IMR-90 (cell line): ENCODE data around the gene TUBB2B. TPM values are rescaled to one million over a fixed set of nuclear protein-coding genes. Genes with fewer than 3 reads are reported as not detected.

Experiments used
- ATAC-seq: fragments of 200-7000 bp; cut with Tn5 transposase; 2 replicates; pipeline ENCODE4 v1.9.1; 2020; ENCODE audit warnings: low read depth, mild to moderate bottlenecking, moderate library complexity
- BruUV-seq: library from RNA; stranded (reverse); fragments of 400-500 nt; replicated peaks from 2 replicates; lab custom pipeline; 2021; lab: Mats Ljungman, UMichigan
- CTCF ChIA-PET: fragments of 300-600 bp; formaldehyde crosslinking; extraction: SDS; loops from one replicate; lab custom pipeline; 2021; ENCODE audit warnings: antibody characterized with exemption; lab: Yijun Ruan, JAX
- POLR2A ChIA-PET: fragments of 300-600 bp; sonication (Branson Sonifier 250); formaldehyde crosslinking; loops from one replicate; lab custom pipeline; 2022; ENCODE audit warnings: antibody characterized with exemption; ENCODE audit not compliant: unreplicated experiment; lab: Charles Lee
- DNase-seq: peaks from one replicate; pipeline ENCODE4 v3.0.0; 2013
- H2AFZ ChIP-seq: replicated peaks from 2 replicates; pipeline ENCODE3; 2013; ENCODE audit warnings: low read length, mild to moderate bottlenecking; ENCODE audit not compliant: poor library complexity
- H2AK5ac ChIP-seq: 2 replicates; pipeline ENCODE4 v1.6.1; 2013; ENCODE audit warnings: low read depth, low read length, inconsistent platforms
- H2AK9ac ChIP-seq: replicated peaks from 2 replicates; pipeline ENCODE3; 2013; ENCODE audit warnings: mild to moderate bottlenecking, low read depth, low read length, moderate library complexity; ENCODE audit not compliant: poor library complexity
- H2BK120ac ChIP-seq: 2 replicates; pipeline ENCODE4 v1.6.1; 2013; ENCODE audit warnings: low read depth, low read length, inconsistent platforms
- H2BK15ac ChIP-seq: 3 replicates; pipeline ENCODE4 v1.6.1; 2013; ENCODE audit warnings: low read depth, low read length, inconsistent platforms
- H2BK20ac ChIP-seq: 2 replicates; pipeline ENCODE4 v1.6.1; 2013; ENCODE audit warnings: low read depth, mild to moderate bottlenecking, inconsistent platforms, low read length, moderate library complexity
- H2BK5ac ChIP-seq: 2 replicates; pipeline ENCODE4 v1.6.1; 2013; ENCODE audit warnings: mild to moderate bottlenecking, low read depth, low read length, inconsistent platforms; ENCODE audit not compliant: poor library complexity, severe bottlenecking
- H3K14ac ChIP-seq: replicated peaks from 2 replicates; pipeline ENCODE4 v1.6.1; 2013; ENCODE audit warnings: low read depth, low read length, inconsistent platforms
- H3K18ac ChIP-seq: 2 replicates; pipeline ENCODE4 v1.6.1; 2013; ENCODE audit warnings: low read depth, low read length, control low read depth
- H3K23ac ChIP-seq: 2 replicates; pipeline ENCODE4 v1.6.1; 2013; ENCODE audit warnings: low read depth, low read length, inconsistent platforms
- H3K27ac ChIP-seq: 2 replicates; pipeline ENCODE4 v1.5.1; 2013; ENCODE audit warnings: mild to moderate bottlenecking, control low read depth, low read length; ENCODE audit not compliant: insufficient read depth
- H3K27me3 ChIP-seq: 2 replicates; pipeline ENCODE4 v1.6.1; 2013; ENCODE audit warnings: low read length; ENCODE audit not compliant: control insufficient read depth, insufficient read depth
- H3K36me3 ChIP-seq: 2 replicates; pipeline ENCODE4 v1.6.1; 2013; ENCODE audit warnings: low read length, mixed read lengths; ENCODE audit not compliant: control insufficient read depth, insufficient read depth
- H3K4ac ChIP-seq: 2 replicates; pipeline ENCODE4 v1.6.1; 2013; ENCODE audit warnings: low read depth, low read length, inconsistent platforms
- H3K4me1 ChIP-seq: 2 replicates; pipeline ENCODE4 v1.6.1; 2013; ENCODE audit warnings: low read length, mixed read lengths; ENCODE audit not compliant: control insufficient read depth, insufficient read depth
- H3K4me2 ChIP-seq: 2 replicates; pipeline ENCODE4 v1.6.1; 2013; ENCODE audit warnings: low read depth, mild to moderate bottlenecking, control low read depth, low read length, moderate library complexity
- H3K4me3 ChIP-seq: 2 replicates; pipeline ENCODE4 v1.5.1; 2013; ENCODE audit warnings: low read depth, mild to moderate bottlenecking, control low read depth, low read length, moderate library complexity; ENCODE audit not compliant: insufficient read depth
- H3K56ac ChIP-seq: 2 replicates; pipeline ENCODE4 v1.6.1; 2013; ENCODE audit warnings: low read length, inconsistent platforms; ENCODE audit not compliant: insufficient read depth; ENCODE audit errors: extremely low read depth
- H3K79me1 ChIP-seq, 2 experiments: 2 replicates each; pipeline ENCODE4 v1.6.1; 2013; ENCODE audit warnings: low read length in 2 of 2, inconsistent platforms in 1 of 2, low read depth in 1 of 2
- H3K9ac ChIP-seq: 2 replicates; pipeline ENCODE4 v1.6.1; 2013; ENCODE audit warnings: low read depth, low read length, control low read depth
- H3K9me1 ChIP-seq: 2 replicates; pipeline ENCODE4 v1.6.1; 2013; ENCODE audit warnings: low read length, inconsistent platforms; ENCODE audit not compliant: insufficient read depth
- H3K9me3 ChIP-seq: 2 replicates; pipeline ENCODE4 v1.6.1; 2013; ENCODE audit warnings: low read length; ENCODE audit not compliant: control insufficient read depth, insufficient read depth
- H4K20me1 ChIP-seq: 2 replicates; pipeline ENCODE4 v1.6.1; 2013; ENCODE audit warnings: low read length, inconsistent platforms; ENCODE audit not compliant: insufficient read depth
- H4K5ac ChIP-seq: 2 replicates; pipeline ENCODE4 v1.6.1; 2013; ENCODE audit warnings: mild to moderate bottlenecking, low read depth, low read length, control low read depth
- H4K8ac ChIP-seq, 2 experiments: 2 replicates each; pipeline ENCODE4 v1.6.1; 2013; ENCODE audit warnings: low read depth in 2 of 2, low read length in 2 of 2, control low read depth in 1 of 2, inconsistent platforms in 1 of 2
- H4K91ac ChIP-seq: 2 replicates; pipeline ENCODE4 v1.6.1; 2013; ENCODE audit warnings: low read depth, low read length, inconsistent platforms; ENCODE audit not compliant: insufficient read depth
- BHLHE40 ChIP-seq: fragments of 150-350 bp; IDR thresholded peaks from 2 replicates; pipeline ENCODE4 v1.6.1; 2016; ENCODE audit warnings: mild to moderate bottlenecking, low read depth, low read length
- CEBPB ChIP-seq: IDR thresholded peaks from 2 replicates; pipeline ENCODE4 v1.6.1; 2012; ENCODE audit warnings: low read depth, low read length, improper control_type of control experiment
- CHD1 ChIP-seq: IDR thresholded peaks from 2 replicates; pipeline ENCODE4 v1.6.1; 2012; ENCODE audit warnings: low read depth, low read length, improper control_type of control experiment
- FOS ChIP-seq: fragments of 150-350 bp; IDR thresholded peaks from 2 replicates; pipeline ENCODE4 v1.6.1; 2016; ENCODE audit warnings: low read depth, low read length
- MAFK ChIP-seq: IDR thresholded peaks from 2 replicates; pipeline ENCODE4 v1.6.1; 2012; ENCODE audit warnings: low read depth, low read length, improper control_type of control experiment
- MAZ ChIP-seq: IDR thresholded peaks from 2 replicates; pipeline ENCODE4 v1.6.1; 2012; ENCODE audit warnings: low read depth, mild to moderate bottlenecking, low read length, improper control_type of control experiment, moderate library complexity, borderline replicate concordance
- NFE2L2 ChIP-seq: fragments of 150-350 bp; IDR thresholded peaks from 2 replicates; pipeline ENCODE4 v1.6.1; 2016; ENCODE audit warnings: low read depth, mild to moderate bottlenecking, low read length
- WGBS, 2 experiments: methylation state at CpG; one replicate each; pipeline versions ENCODE4 v1.1.5 to v1.1.7; 2013; ENCODE audit warnings: missing lambda C conversion rate in 2 of 2; ENCODE audit not compliant: insufficient read length in 1 of 2; ENCODE audit errors: extremely low coverage in 2 of 2; 5-methylcytosine and 5-hydroxymethylcytosine counted together
- dilution Hi-C: fragments of 300-500 bp; cut with HindIII; formaldehyde crosslinking; loops from one replicate; pipeline ENCODE4 v1.14.3; 2018; ENCODE audit warnings: low sequenced_read_pairs; ENCODE audit not compliant: unreplicated experiment
- in situ Hi-C: fragments of 300-500 bp; cut with MboI; formaldehyde crosslinking; loops from 3 replicates; pipeline ENCODE4 v1.14.3; 2019; ENCODE audit warnings: low sequenced_read_pairs, inconsistent platforms, mixed read lengths
- intact Hi-C: fragments of 100-400 bp; cut with micrococcal nuclease; formaldehyde crosslinking; loops from 2 replicates; pipeline ENCODE4 v1.10.0; 2022
- polyA plus RNA-seq, 3 experiments: library from polyadenylated mRNA; depleted of rRNA; stranded (reverse); fragments of >200 nt; gene quantifications; 2 replicates each; pipeline ENCODE4 v1.2.3, GENCODE V29; 2012; ENCODE audit warnings: low replicate concordance in 1 of 3
- total RNA-seq: library from RNA; depleted of rRNA; stranded (reverse); fragments of >200 nt; gene quantifications from 2 replicates; pipeline ENCODE4 v1.2.3, GENCODE V29; 2012
- TF ChIP-seq, protein P1 (sequence below): conservative IDR thresholded peaks from 2 replicates; pipeline ENCODE4 v1.5.1; 2012; ENCODE audit warnings: mild to moderate bottlenecking, low read depth, low read length, improper control_type of control experiment
- TF ChIP-seq, protein P2 (sequence below): fragments of 150-350 bp; IDR thresholded peaks from 2 replicates; pipeline ENCODE4 v1.6.1; 2016; ENCODE audit warnings: low read depth, mild to moderate bottlenecking, low read length, moderate library complexity, borderline replicate concordance

Gene TUBB2B
- total and polyA plus RNA-seq, 2 of the 4 experiments (the other 2 are of a cell fraction) = 13.6 to 21.1 TPM

DNA sequence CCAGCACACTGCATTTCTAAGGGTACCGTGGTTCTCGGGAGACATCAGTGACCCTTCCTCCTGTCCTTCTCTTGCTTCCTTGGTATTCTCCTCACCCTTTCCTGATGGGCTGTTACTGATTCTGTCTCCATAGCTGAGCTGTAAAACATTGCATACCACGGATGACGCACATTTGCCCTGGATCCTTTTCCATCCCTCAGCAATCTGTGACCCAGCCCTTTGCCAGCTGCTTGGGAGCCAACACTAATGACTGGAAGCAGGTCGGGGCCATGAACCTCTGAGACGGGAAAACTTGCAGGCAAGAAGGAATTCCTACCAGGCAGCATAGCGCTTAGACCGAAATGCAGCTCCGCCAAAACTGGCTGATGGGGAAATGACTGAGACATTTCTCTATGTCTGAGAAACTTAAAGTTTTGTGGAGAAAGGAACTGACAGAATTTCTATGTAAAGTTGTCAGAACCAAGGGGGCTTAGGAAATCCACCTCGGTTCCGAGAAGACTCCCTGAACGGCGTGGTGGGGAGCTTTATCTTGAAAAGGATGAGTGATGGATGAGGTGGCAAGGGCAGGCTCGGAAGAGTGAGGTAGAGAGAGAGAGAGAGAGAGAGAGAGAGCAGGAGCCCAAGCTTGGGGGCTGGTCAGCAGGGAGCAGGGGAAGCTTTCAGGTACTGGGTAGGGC, 19.2 kb downstream of the TUBB2B start (continued):
- TF ChIP-seq, protein P1, sequence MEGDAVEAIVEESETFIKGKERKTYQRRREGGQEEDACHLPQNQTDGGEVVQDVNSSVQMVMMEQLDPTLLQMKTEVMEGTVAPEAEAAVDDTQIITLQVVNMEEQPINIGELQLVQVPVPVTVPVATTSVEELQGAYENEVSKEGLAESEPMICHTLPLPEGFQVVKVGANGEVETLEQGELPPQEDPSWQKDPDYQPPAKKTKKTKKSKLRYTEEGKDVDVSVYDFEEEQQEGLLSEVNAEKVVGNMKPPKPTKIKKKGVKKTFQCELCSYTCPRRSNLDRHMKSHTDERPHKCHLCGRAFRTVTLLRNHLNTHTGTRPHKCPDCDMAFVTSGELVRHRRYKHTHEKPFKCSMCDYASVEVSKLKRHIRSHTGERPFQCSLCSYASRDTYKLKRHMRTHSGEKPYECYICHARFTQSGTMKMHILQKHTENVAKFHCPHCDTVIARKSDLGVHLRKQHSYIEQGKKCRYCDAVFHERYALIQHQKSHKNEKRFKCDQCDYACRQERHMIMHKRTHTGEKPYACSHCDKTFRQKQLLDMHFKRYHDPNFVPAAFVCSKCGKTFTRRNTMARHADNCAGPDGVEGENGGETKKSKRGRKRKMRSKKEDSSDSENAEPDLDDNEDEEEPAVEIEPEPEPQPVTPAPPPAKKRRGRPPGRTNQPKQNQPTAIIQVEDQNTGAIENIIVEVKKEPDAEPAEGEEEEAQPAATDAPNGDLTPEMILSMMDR = no peak

DNA sequence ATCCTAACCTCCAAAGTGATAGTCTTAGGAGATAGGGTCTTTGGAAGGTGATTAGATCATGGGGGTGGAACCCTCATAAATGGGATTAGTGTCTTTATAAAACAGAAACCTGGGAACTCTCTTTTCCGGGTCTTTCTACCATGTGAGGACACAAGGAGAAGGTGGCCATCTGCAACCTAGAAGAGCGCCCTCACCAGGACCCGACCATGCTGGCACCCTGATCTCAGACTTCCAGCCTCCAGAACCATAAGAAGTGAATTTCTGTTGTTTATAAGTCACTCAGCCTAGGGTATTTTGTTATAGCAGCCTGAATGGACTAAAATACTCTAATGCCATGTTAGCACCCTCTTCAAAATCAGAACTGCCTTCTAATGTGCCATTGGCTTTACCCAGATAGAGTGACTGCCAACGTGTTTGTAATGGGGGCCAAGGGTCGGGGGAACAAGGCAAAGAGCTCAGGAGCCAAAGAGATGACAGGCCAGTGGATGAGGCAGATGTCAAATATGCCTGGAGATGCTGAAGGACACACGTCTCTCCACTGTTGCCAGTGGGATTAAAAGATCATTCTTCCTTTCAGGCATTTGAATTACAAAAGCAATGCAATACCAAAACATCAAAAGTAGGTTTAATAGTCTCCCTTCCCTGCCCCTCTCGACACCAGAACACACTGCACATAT, 21.0 kb downstream of the TUBB2B start:
- no peak overlapping the region for H4K8ac ChIP-seq
- no peak overlapping the region for H2AFZ ChIP-seq
- H3K79me1 ChIP-seq = no peaks in the 10 kb centered on the region
- H3K4me1 ChIP-seq = peaks cover 15% of the 10 kb centered on the region
- in situ Hi-C loops = no loop called here
- POLR2A ChIA-PET = no interaction called here
- H4K5ac ChIP-seq = peak overlapping the region; percentile 14; the same call in 1 of the 2 replicates
- no peak overlapping the region for H3K4me3 ChIP-seq
- no peak overlapping the region for H3K14ac ChIP-seq
- 0 out of 2 replicates have a peak overlapping the region, but pooled peaks have one; percentile 19 for H3K18ac ChIP-seq
- no peaks in the 10 kb centered on the region for H3K9me3 ChIP-seq
- H2AK5ac ChIP-seq = no peak overlapping the region
- H3K23ac ChIP-seq = no peak overlapping the region
- dilution Hi-C loops = no loop called here
- H3K4ac ChIP-seq = no peak overlapping the region
- peak overlapping the region; percentile 44; the same call in 1 of the 3 replicates for H2BK15ac ChIP-seq
- no peak overlapping the region; the same call in 1 of the 2 replicates for H4K91ac ChIP-seq
- H2BK120ac ChIP-seq = no peak overlapping the region
- DNase-seq (no peak), ATAC-seq (no peak)
- intact Hi-C loops = no loop called here
- no peak overlapping the region for H3K27ac ChIP-seq
- peaks cover 6% of the 10 kb centered on the region for H3K9me1 ChIP-seq
- TF ChIP-seq, protein P2, sequence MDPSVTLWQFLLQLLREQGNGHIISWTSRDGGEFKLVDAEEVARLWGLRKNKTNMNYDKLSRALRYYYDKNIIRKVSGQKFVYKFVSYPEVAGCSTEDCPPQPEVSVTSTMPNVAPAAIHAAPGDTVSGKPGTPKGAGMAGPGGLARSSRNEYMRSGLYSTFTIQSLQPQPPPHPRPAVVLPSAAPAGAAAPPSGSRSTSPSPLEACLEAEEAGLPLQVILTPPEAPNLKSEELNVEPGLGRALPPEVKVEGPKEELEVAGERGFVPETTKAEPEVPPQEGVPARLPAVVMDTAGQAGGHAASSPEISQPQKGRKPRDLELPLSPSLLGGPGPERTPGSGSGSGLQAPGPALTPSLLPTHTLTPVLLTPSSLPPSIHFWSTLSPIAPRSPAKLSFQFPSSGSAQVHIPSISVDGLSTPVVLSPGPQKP = no peak
- TF ChIP-seq, protein P1 = no peak
- TF ChIP-seq BHLHE40 (no peak), CEBPB (no peak), CHD1 (no peak), FOS (no peak), MAZ (no peak), NFE2L2 (no peak), MAFK (no peak)
- CTCF ChIA-PET = no interaction called here
- peak overlapping the region; percentile 65 for H2BK5ac ChIP-seq
- no peak overlapping the region for H3K56ac ChIP-seq
- no peak overlapping the region for H2AK9ac ChIP-seq
- H3K9ac ChIP-seq = no peak overlapping the region
- H3K4me2 ChIP-seq = no peak overlapping the region
- WGBS, 2 experiments = no CpG with 5 or more reads among the region's 7 CpGs
- H2BK20ac ChIP-seq = no peak overlapping the region
- BruUV-seq = no TSS peak
- no peaks in the 10 kb centered on the region for H3K27me3 ChIP-seq
- H3K36me3 ChIP-seq = no peaks in the 10 kb centered on the region
- H4K20me1 ChIP-seq = no peaks in the 10 kb centered on the region
